CD4-positive, alpha-beta T cell (primary cell): ENCODE results near the gene TMSB4X. TPM values are rescaled to one million over a fixed set of nuclear protein-coding genes. Genes with fewer than 3 reads are reported as not detected.
A peak's percentile ranks its signal among the peaks of the same experiment; 100 is the strongest.

Experiments used
- ATAC-seq: fragments of 200-7000 bp; cut with Tn5 transposase; one replicate; pipeline ENCODE4 v1.10.0; 2022; ENCODE audit warnings: mild to moderate bottlenecking; ENCODE audit not compliant: poor library complexity
- CTCF ChIA-PET: fragments of 350-600 bp; sonication (Branson Sonifier 250); formaldehyde crosslinking; loops from one replicate; lab custom pipeline; 2021; ENCODE audit warnings: antibody characterized with exemption, inconsistent platforms; lab: Charles Lee
- POLR2A ChIA-PET: fragments of 350-600 bp; sonication (Branson Sonifier 250); formaldehyde crosslinking; loops from one replicate; lab custom pipeline; 2021; ENCODE audit warnings: antibody characterized with exemption, inconsistent platforms; lab: Charles Lee
- DNase-seq, 14 experiments: peaks; one replicate each; pipeline ENCODE4 v3.0.0-alpha.2; 2013 to 2020; ENCODE audit warnings: mixed read lengths in 2 of 14
- H3K27ac ChIP-seq, 2 donors: one replicate each; pipeline versions ENCODE4 v1.5.1 to v1.7.0; 2013; ENCODE audit warnings: low read length in 2 of 2, low read depth in 1 of 2, mild to moderate bottlenecking in 1 of 2
- H3K27me3 ChIP-seq, 2 experiments: 1 replicate in 1 of 2; 2 replicates in 1 of 2; pipeline versions ENCODE4 v1.6.1 to v1.7.0; 2013; ENCODE audit warnings: low read length in 2 of 2, control low read depth in 1 of 2, mild to moderate bottlenecking in 1 of 2, moderate library complexity in 1 of 2; ENCODE audit not compliant: insufficient read depth in 2 of 2, control insufficient read depth in 1 of 2
- H3K36me3 ChIP-seq: one replicate; pipeline ENCODE4 v1.6.1; 2013; ENCODE audit warnings: low read length, control low read depth; ENCODE audit not compliant: insufficient read depth
- H3K4me1 ChIP-seq: one replicate; pipeline ENCODE4 v1.6.1; 2013; ENCODE audit warnings: low read length, control low read depth; ENCODE audit not compliant: insufficient read depth
- H3K4me3 ChIP-seq: one replicate; pipeline ENCODE4 v1.5.1; 2013; ENCODE audit warnings: mild to moderate bottlenecking, low read length, moderate library complexity
- H3K9me3 ChIP-seq, 2 experiments: 1 replicate in 1 of 2; 2 replicates in 1 of 2; pipeline versions ENCODE4 v1.6.1 to v1.7.0; 2013; ENCODE audit warnings: low read length in 2 of 2, mild to moderate bottlenecking in 2 of 2, control low read depth in 1 of 2, moderate library complexity in 1 of 2; ENCODE audit not compliant: control insufficient read depth in 1 of 2, insufficient read depth in 1 of 2
- H3K27ac Mint-ChIP-seq: one replicate; pipeline ENCODE4 v1.8.0; 2020; ENCODE audit warnings: mixed read lengths
- H3K27me3 Mint-ChIP-seq: one replicate; pipeline ENCODE4 v1.8.0; 2021; ENCODE audit warnings: mixed read lengths
- H3K36me3 Mint-ChIP-seq: one replicate; pipeline ENCODE4 v1.8.0; 2021; ENCODE audit warnings: low read depth, mixed read lengths
- H3K4me1 Mint-ChIP-seq: one replicate; pipeline ENCODE4 v1.8.0; 2021; ENCODE audit warnings: low read depth, mixed read lengths
- H3K4me3 Mint-ChIP-seq: one replicate; pipeline ENCODE4 v1.8.0; 2020; ENCODE audit warnings: mild to moderate bottlenecking, mixed read lengths
- H3K9me3 Mint-ChIP-seq: one replicate; pipeline ENCODE4 v1.8.0; 2020; ENCODE audit warnings: mixed read lengths
- CTCF ChIP-seq: fragments of 200-600 bp; IDR thresholded peaks from one replicate; pipeline ENCODE4 v1.8.0; 2022; ENCODE audit warnings: antibody characterized with exemption, mild to moderate bottlenecking
- intact Hi-C, 2 experiments: fragments of 100-400 bp; cut with DNase I in 1 of 2; cut with micrococcal nuclease in 1 of 2; formaldehyde crosslinking; loops; one replicate each; pipeline versions ENCODE4 v1.15.1 to v1.9.0; 2023 to 2025; cut with DNase I, micrococcal nuclease
- total RNA-seq, 174 experiments: library from RNA in 2 of 174; stranded (reverse) in 2 of 174; gene quantifications; one replicate each; pipeline ENCODE4 v1.2.3 and lab custom pipeline; 2021 to 2026

TMSB4X gene
- total RNA-seq, 2 experiments from 2014 or later, result 2,621 to 2,738 TPM

GRCh38 chrX:12949205-12949926, 25.5 kb upstream of the TMSB4X start:
- no peak for TF ChIP-seq CTCF
- H3K36me3 ChIP-seq, result no peaks in the 10 kb centered on the region
- Mint-ChIP-seq H3K9me3 (no peaks in the 10 kb centered on the region), H3K4me1 (peaks cover 81% of the 10 kb centered on the region), H3K36me3 (no peaks in the 10 kb centered on the region), H3K27ac (peak overlapping the region; percentile 95), H3K4me3 (peak overlapping the region; percentile 83), H3K27me3 (no peaks in the 10 kb centered on the region)
- peak overlapping the region; percentile 29 for H3K4me3 ChIP-seq
- ChIA-PET POLR2A (interaction anchor here (1.1 to 17.7 kb wide), 9 partner anchors 23 to 539 kb away, joined by 3 to 1050 read pairs (median 19); partner anchors contain the start of gene TMSB4X), CTCF (interaction anchor here (0.7 to 5.7 kb wide), 7 partner anchors 9 to 697 kb away, joined by 3 to 181 read pairs (median 3); partner anchors contain the start of gene TMSB4X)
- DNase-seq (no peak), ATAC-seq (no peak)
- H3K27ac ChIP-seq, result peak overlapping the region; percentile 74 to 91
- intact Hi-C loops, result loop anchor here in 1 of 2 experiments (5.0 to 10.0 kb wide), 2 partner anchors 395 to 698 kb away; no protein-coding TSS in a partner anchor
- H3K4me1 ChIP-seq, result peaks cover 72% of the 10 kb centered on the region
- H3K9me3 ChIP-seq, result no peaks in the 10 kb centered on the region
- no peaks in the 10 kb centered on the region for H3K27me3 ChIP-seq

GRCh38 chrX:12949927-12950656, 24.8 kb upstream of the TMSB4X start:
- Mint-ChIP-seq H3K9me3 (no peaks in the 10 kb centered on the region), H3K36me3 (no peaks in the 10 kb centered on the region), H3K27me3 (no peaks in the 10 kb centered on the region), H3K4me3 (peak overlapping the region; percentile 83), H3K4me1 (peaks cover 88% of the 10 kb centered on the region), H3K27ac (peak overlapping the region; percentile 95)
- no peak for TF ChIP-seq CTCF
- H3K27me3 ChIP-seq, result no peaks in the 10 kb centered on the region
- H3K36me3 ChIP-seq, result no peaks in the 10 kb centered on the region
- H3K27ac ChIP-seq, result peak overlapping the region; percentile 76 to 91
- intact Hi-C loops, result loop anchor here (1.0 to 10.0 kb wide), 6 partner anchors 25 to 697 kb away; partner anchors contain the start of gene TMSB4X (in 1 of the 2)
- H3K4me1 ChIP-seq, result peaks cover 79% of the 10 kb centered on the region
- ChIA-PET CTCF (interaction anchor here (1.0 to 5.7 kb wide), 11 partner anchors 8 to 1079 kb away, joined by 3 to 181 read pairs (median 3); partner anchors contain the start of genes GEMIN8 and TMSB4X), POLR2A (interaction anchor here (1.1 to 17.7 kb wide), 11 partner anchors 23 to 538 kb away, joined by 3 to 1050 read pairs (median 16); partner anchors contain the start of gene TMSB4X)
- peak overlapping the region; percentile 59 for H3K4me3 ChIP-seq
- no peaks in the 10 kb centered on the region for H3K9me3 ChIP-seq
- ATAC-seq (peak; percentile 68), DNase-seq (peak; percentile 62 to 94 (median 77))
